ENCODE data around the gene DNAI4. TPM values are rescaled to one million over a fixed set of nuclear protein-coding genes. Genes with fewer than 3 reads are reported as not detected.

The DNAI4 gene
- total and polyA plus RNA-seq, 2 experiments from 2014 or later, result 0.90 to 3.8 TPM

- ATAC-seq (no peak), DNase-seq (ENCODE audit: low spot score) (no peak)
- no peaks in the 10 kb centered on the region for H3K36me3 Mint-ChIP-seq (ENCODE audit: low read depth)
- Histone ChIP-seq H3K9me2 (ENCODE audit: insufficient read depth) (0 out of 2 replicates have a peak, but pooled peaks cover 3% of the 10 kb centered on the region), H2AFZ (no peak overlapping the region), H3K4me3 (no peak overlapping the region), H3K27me3 (ENCODE audit: insufficient read depth) (no peaks in the 10 kb centered on the region), H4K20me1 (replicated peaks; ENCODE audit: insufficient read depth) (no peaks in the 10 kb centered on the region), H3K36me3 (ENCODE audit: insufficient read depth) (no peaks in the 10 kb centered on the region), H3K4me1 (ENCODE audit: insufficient read depth) (no peaks in the 10 kb centered on the region), H3K27ac (ENCODE audit: low read depth) (no peak overlapping the region), H3F3A (replicated peaks; ENCODE audit: low read depth) (no peaks in the 10 kb centered on the region), H3K4me2 (no peak overlapping the region), H3K79me2 (replicated peaks; ENCODE audit: insufficient read depth) (no peaks in the 10 kb centered on the region)
- H3K4me3 Mint-ChIP-seq, result no peak overlapping the region
- H3K4me1 Mint-ChIP-seq, result no peaks in the 10 kb centered on the region
- TF ChIP-seq NANOG (IDR thresholded peaks at IDR 0.05; ENCODE audit: borderline replicate concordance) (no peak), STAT1 (IDR thresholded peaks at IDR 0.05; ENCODE audit: unreplicated experiment) (no peak)
- H3K27me3 Mint-ChIP-seq (ENCODE audit: insufficient read depth, low read depth, poor library complexity), result no peaks in the 10 kb centered on the region
- H3K27ac Mint-ChIP-seq, result no peak overlapping the region
- H3K9me3 Mint-ChIP-seq, result no peaks in the 10 kb centered on the region
These were observed 83.7 kb downstream of the DNAI4 start for GRCh38 chr1:66840929-66841328.

DNA sequence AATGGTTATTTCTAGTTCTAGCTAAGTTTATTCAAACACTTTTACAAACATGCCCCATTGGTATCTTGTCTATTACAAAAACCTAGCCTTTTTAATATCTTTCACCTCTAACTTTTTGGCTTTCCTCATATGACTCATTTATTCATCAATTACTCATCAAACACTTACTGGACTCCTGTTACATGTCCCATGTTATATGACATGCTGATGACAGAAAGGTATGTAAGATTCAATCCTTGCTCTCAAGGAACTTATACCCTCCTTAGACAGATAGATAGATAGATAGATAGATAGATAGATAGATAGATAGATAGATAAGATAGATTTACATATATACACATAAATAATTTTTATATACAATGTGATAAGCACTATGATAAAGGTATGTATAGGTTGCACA, 89.7 kb downstream of the DNAI4 start:
- Histone ChIP-seq H4K20me1 (replicated peaks; ENCODE audit: insufficient read depth) (no peaks in the 10 kb centered on the region), H3K4me3 (no peak overlapping the region), H2AFZ (no peak overlapping the region), H3K9me2 (ENCODE audit: insufficient read depth) (no peaks in the 10 kb centered on the region), H3K27me3 (ENCODE audit: insufficient read depth) (no peaks in the 10 kb centered on the region), H3K4me2 (no peak overlapping the region), H3F3A (replicated peaks; ENCODE audit: low read depth) (no peaks in the 10 kb centered on the region), H3K4me1 (ENCODE audit: insufficient read depth) (no peaks in the 10 kb centered on the region), H3K79me2 (replicated peaks; ENCODE audit: insufficient read depth) (no peaks in the 10 kb centered on the region), H3K36me3 (ENCODE audit: insufficient read depth) (no peaks in the 10 kb centered on the region), H3K27ac (ENCODE audit: low read depth) (no peak overlapping the region)
- Mint-ChIP-seq H3K36me3 (ENCODE audit: low read depth) (no peaks in the 10 kb centered on the region), H3K4me3 (no peak overlapping the region), H3K27ac (no peak overlapping the region), H3K27me3 (ENCODE audit: insufficient read depth, low read depth, poor library complexity) (no peaks in the 10 kb centered on the region), H3K4me1 (no peaks in the 10 kb centered on the region), H3K9me3 (no peaks in the 10 kb centered on the region)
- DNase-seq (ENCODE audit: low spot score) (no peak), ATAC-seq (no peak)
- TF ChIP-seq ZNF462 (CRISPR knock-in tag; IDR thresholded peaks at IDR 0.05) (no peak), POLR2AphosphoS5 (IDR thresholded peaks at IDR 0.05; ENCODE audit: low read depth) (no peak), CREB1 (CRISPR knock-in tag; IDR thresholded peaks at IDR 0.05; ENCODE audit: low read depth) (no peak), NANOG (IDR thresholded peaks at IDR 0.05; ENCODE audit: borderline replicate concordance) (no peak), STAT1 (IDR thresholded peaks at IDR 0.05; ENCODE audit: unreplicated experiment) (no peak), ZNF331 (CRISPR knock-in tag; IDR thresholded peaks at IDR 0.05; ENCODE audit: low read depth) (no peak), EZH2 (IDR thresholded peaks at IDR 0.05; ENCODE audit: low read depth, unreplicated experiment) (no peak), EZH2phosphoT487 (IDR thresholded peaks at IDR 0.05; ENCODE audit: unreplicated experiment) (no peak), ZNF114 (CRISPR knock-in tag; IDR thresholded peaks at IDR 0.05) (no peak)
- TF ChIP-seq, protein P1, sequence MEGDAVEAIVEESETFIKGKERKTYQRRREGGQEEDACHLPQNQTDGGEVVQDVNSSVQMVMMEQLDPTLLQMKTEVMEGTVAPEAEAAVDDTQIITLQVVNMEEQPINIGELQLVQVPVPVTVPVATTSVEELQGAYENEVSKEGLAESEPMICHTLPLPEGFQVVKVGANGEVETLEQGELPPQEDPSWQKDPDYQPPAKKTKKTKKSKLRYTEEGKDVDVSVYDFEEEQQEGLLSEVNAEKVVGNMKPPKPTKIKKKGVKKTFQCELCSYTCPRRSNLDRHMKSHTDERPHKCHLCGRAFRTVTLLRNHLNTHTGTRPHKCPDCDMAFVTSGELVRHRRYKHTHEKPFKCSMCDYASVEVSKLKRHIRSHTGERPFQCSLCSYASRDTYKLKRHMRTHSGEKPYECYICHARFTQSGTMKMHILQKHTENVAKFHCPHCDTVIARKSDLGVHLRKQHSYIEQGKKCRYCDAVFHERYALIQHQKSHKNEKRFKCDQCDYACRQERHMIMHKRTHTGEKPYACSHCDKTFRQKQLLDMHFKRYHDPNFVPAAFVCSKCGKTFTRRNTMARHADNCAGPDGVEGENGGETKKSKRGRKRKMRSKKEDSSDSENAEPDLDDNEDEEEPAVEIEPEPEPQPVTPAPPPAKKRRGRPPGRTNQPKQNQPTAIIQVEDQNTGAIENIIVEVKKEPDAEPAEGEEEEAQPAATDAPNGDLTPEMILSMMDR (conservative IDR thresholded peaks at IDR 0.05; ENCODE audit: low read depth in 2 of 2), result no peak
- TF ChIP-seq, protein P2, sequence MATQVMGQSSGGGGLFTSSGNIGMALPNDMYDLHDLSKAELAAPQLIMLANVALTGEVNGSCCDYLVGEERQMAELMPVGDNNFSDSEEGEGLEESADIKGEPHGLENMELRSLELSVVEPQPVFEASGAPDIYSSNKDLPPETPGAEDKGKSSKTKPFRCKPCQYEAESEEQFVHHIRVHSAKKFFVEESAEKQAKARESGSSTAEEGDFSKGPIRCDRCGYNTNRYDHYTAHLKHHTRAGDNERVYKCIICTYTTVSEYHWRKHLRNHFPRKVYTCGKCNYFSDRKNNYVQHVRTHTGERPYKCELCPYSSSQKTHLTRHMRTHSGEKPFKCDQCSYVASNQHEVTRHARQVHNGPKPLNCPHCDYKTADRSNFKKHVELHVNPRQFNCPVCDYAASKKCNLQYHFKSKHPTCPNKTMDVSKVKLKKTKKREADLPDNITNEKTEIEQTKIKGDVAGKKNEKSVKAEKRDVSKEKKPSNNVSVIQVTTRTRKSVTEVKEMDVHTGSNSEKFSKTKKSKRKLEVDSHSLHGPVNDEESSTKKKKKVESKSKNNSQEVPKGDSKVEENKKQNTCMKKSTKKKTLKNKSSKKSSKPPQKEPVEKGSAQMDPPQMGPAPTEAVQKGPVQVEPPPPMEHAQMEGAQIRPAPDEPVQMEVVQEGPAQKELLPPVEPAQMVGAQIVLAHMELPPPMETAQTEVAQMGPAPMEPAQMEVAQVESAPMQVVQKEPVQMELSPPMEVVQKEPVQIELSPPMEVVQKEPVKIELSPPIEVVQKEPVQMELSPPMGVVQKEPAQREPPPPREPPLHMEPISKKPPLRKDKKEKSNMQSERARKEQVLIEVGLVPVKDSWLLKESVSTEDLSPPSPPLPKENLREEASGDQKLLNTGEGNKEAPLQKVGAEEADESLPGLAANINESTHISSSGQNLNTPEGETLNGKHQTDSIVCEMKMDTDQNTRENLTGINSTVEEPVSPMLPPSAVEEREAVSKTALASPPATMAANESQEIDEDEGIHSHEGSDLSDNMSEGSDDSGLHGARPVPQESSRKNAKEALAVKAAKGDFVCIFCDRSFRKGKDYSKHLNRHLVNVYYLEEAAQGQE (IDR thresholded peaks at IDR 0.05; ENCODE audit: unreplicated experiment), result no peak
